NCI-H2029 (cell line): ENCODE results near the gene C10orf62.
"Not testable (repeated sequence)": the region's sequence is repeated elsewhere in the genome, so short reads cannot be mapped to it uniquely, and the experiment has no call there.

ENCODE experiments used
- DNase-seq: peaks from one replicate; lab custom pipeline; 2025; lab: John Stamatoyannopoulos, UW

The C10orf62 gene

GRCh38 chr10:97589479-97589878 lies at the start of gene C10orf62:
TSS of gene C10orf62 (plus strand) at chr10:97589721. CDS start at chr10:97589898, 177 bp downstream.
- DNase-seq: no peak

GRCh38 chr10:97540669-97541500 lies 48.6 kb upstream of the C10orf62 start:
- no peak for DNase-seq

- no peak for DNase-seq
These were observed 47.1 kb upstream of the C10orf62 start for GRCh38 chr10:97542169-97543024.

GRCh38 chr10:97543025-97543546 lies 46.4 kb upstream of the C10orf62 start:
- DNase-seq: no peak

- no peak for DNase-seq
These were observed 42.9 kb upstream of the C10orf62 start for GRCh38 chr10:97546456-97547270.

- DNase-seq: no peak
These were observed 42.3 kb upstream of the C10orf62 start for GRCh38 chr10:97547271-97547600.

GRCh38 chr10:97547962-97548361 lies 41.6 kb upstream of the C10orf62 start:
- DNase-seq: no peak

GRCh38 chr10:97548828-97549455 lies 40.6 kb upstream of the C10orf62 start:
- DNase-seq: no peak

GRCh38 chr10:97549587-97550322 lies 39.8 kb upstream of the C10orf62 start:
- DNase-seq: no peak

GRCh38 chr10:97550336-97551149 lies 39.0 kb upstream of the C10orf62 start:
- DNase-seq: no peak

GRCh38 chr10:97551271-97551670 lies 38.2 kb upstream of the C10orf62 start:
- DNase-seq: no peak

GRCh38 chr10:97553575-97554031 lies 35.9 kb upstream of the C10orf62 start:
- peak; percentile 18 for DNase-seq

GRCh38 chr10:97554336-97554735 lies 35.2 kb upstream of the C10orf62 start:
- DNase-seq: not testable (repeated sequence)

GRCh38 chr10:97555541-97555940 lies 34.0 kb upstream of the C10orf62 start:
- DNase-seq: not testable (repeated sequence)

GRCh38 chr10:97560731-97561381 lies 28.7 kb upstream of the C10orf62 start:
- not testable (repeated sequence) for DNase-seq

GRCh38 chr10:97561386-97562077 lies 28.0 kb upstream of the C10orf62 start:
- not testable (repeated sequence) for DNase-seq

GRCh38 chr10:97562329-97562728 lies 27.2 kb upstream of the C10orf62 start:
- DNase-seq: not testable (repeated sequence)

- no peak for DNase-seq
These were observed 26.2 kb upstream of the C10orf62 start for GRCh38 chr10:97563337-97563736.

- DNase-seq: no peak
These were observed 24.7 kb upstream of the C10orf62 start for GRCh38 chr10:97564776-97565175.
